ENCODE measurements around the gene OPCML. TPM values are rescaled to one million over a fixed set of nuclear protein-coding genes. Genes with fewer than 3 reads are reported as not detected.

Gene OPCML
- total RNA-seq, 1 experiment from 2014 or later, result 0.94 TPM

- Histone ChIP-seq H4K8ac (replicated peaks; ENCODE audit: insufficient read length, low read depth, low read length) (no peak overlapping the region), H3K79me1 (ENCODE audit: insufficient read depth, low read depth, low read length, poor library complexity, severe bottlenecking) (no peaks in the 10 kb centered on the region), H2AFZ (ENCODE audit: low read length) (no peak overlapping the region), H3K56ac (ENCODE audit: insufficient read length, low read depth, low read length) (no peak overlapping the region), H4K91ac (ENCODE audit: insufficient read length, low read depth, low read length) (no peak overlapping the region), H3K18ac (ENCODE audit: insufficient read length, low read depth, low read length) (no peak overlapping the region), H3T11ph (ENCODE audit: low read length) (no peak overlapping the region), H3K79me2 (ENCODE audit: insufficient read depth, low read length) (no peaks in the 10 kb centered on the region), H3K23ac (ENCODE audit: insufficient read length, low read depth, low read length) (no peak overlapping the region), H2BK12ac (ENCODE audit: insufficient read length, low read depth, low read length) (no peak overlapping the region), H2BK5ac (ENCODE audit: insufficient read length, low read length) (no peak overlapping the region), H4K5ac (ENCODE audit: insufficient read length, low read depth, low read length) (no peak overlapping the region), H2BK120ac (ENCODE audit: low read depth, low read length, poor library complexity, severe bottlenecking) (no peak overlapping the region), H3K4ac (ENCODE audit: low read depth, low read length) (no peak overlapping the region), H2BK15ac (ENCODE audit: low read depth, low read length) (no peak overlapping the region), H2AK5ac (ENCODE audit: insufficient read length, low read length) (no peak overlapping the region), H3K27ac (ENCODE audit: insufficient read length, low read depth, low read length) (no peak overlapping the region), H3K4me2 (ENCODE audit: insufficient read depth, insufficient read length, low read length) (no peak overlapping the region), H4K20me1 (ENCODE audit: control insufficient read depth, insufficient read depth, insufficient read length) (no peaks in the 10 kb centered on the region), H2BK20ac (ENCODE audit: low read depth, low read length, poor library complexity, severe bottlenecking) (no peak overlapping the region), H3K14ac (ENCODE audit: insufficient read depth, low read length) (no peak overlapping the region), H3K27me3 (ENCODE audit: insufficient read depth, low read length) (no peaks in the 10 kb centered on the region; the same call in 1 of the 2 replicates), H3K4me1 (ENCODE audit: insufficient read depth, low read length) (peaks cover 4% of the 10 kb centered on the region; the same call in 1 of the 2 replicates), H3K9me3 (ENCODE audit: control insufficient read depth, low read depth, low read length) (no peaks in the 10 kb centered on the region), H3K23me2 (ENCODE audit: insufficient read length, low read depth, low read length, poor library complexity, severe bottlenecking) (no peaks in the 10 kb centered on the region), H3K9ac (ENCODE audit: extremely low read depth, insufficient read length, low read length) (no peak overlapping the region)
- Mint-ChIP-seq H3K27ac (no peak overlapping the region), H3K4me3 (no peak overlapping the region; a peak in 1 of 5 replicates), H3K9me3 (no peaks in the 10 kb centered on the region; a peak in 1 of 5 replicates), H3K36me3 (ENCODE audit: insufficient read depth in 1 of 3, low read depth in 3 of 3) (no peaks in the 10 kb centered on the region), H3K27me3 (ENCODE audit: low read depth) (peaks cover 52% of the 10 kb centered on the region), H3K4me1 (peaks cover 20 to 30% of the 10 kb centered on the region in 2 experiments)
- DNase-seq, result peak; percentile 68
- WGBS (ENCODE audit: extremely low coverage, insufficient read length, low lambda C conversion rate), result 93% methylated on average over 2 of the region's 23 CpGs
- TF ChIP-seq, protein P1, sequence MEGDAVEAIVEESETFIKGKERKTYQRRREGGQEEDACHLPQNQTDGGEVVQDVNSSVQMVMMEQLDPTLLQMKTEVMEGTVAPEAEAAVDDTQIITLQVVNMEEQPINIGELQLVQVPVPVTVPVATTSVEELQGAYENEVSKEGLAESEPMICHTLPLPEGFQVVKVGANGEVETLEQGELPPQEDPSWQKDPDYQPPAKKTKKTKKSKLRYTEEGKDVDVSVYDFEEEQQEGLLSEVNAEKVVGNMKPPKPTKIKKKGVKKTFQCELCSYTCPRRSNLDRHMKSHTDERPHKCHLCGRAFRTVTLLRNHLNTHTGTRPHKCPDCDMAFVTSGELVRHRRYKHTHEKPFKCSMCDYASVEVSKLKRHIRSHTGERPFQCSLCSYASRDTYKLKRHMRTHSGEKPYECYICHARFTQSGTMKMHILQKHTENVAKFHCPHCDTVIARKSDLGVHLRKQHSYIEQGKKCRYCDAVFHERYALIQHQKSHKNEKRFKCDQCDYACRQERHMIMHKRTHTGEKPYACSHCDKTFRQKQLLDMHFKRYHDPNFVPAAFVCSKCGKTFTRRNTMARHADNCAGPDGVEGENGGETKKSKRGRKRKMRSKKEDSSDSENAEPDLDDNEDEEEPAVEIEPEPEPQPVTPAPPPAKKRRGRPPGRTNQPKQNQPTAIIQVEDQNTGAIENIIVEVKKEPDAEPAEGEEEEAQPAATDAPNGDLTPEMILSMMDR (conservative IDR thresholded peaks at IDR 0.05), result no peak
These were observed 449.9 kb downstream of the OPCML start for GRCh38 chr11:133082453-133082781.

All from H9 (cell line).